ENCODE measurements around the gene ISX.

ISX gene

DNA sequence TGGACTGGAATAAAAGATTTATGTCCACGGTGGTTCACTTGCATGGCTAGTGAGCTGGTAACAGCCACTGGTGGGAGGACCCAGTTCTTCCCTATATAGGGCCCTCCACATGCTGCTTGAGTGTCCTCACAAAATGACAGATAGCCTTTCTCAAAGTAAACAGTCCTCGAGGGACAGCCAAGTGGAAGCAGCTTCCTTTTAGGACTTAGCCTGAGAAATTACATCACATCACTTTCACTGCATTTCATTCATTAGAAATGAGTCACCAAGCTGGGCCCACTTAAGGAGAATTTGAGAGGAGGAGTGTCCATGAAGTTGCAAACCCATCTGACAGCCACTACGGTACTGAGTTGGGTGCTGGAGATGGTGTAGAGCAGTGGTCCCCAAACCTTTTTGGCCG is 7.0 kb downstream of the ISX start:
- no peak overlapping the region for H3K4me3 ChIP-seq (ENCODE audit: control insufficient read depth, low read depth, low read length)
- peak; percentile 2 for DNase-seq (ENCODE audit: low read depth)
- TF ChIP-seq, protein P1, sequence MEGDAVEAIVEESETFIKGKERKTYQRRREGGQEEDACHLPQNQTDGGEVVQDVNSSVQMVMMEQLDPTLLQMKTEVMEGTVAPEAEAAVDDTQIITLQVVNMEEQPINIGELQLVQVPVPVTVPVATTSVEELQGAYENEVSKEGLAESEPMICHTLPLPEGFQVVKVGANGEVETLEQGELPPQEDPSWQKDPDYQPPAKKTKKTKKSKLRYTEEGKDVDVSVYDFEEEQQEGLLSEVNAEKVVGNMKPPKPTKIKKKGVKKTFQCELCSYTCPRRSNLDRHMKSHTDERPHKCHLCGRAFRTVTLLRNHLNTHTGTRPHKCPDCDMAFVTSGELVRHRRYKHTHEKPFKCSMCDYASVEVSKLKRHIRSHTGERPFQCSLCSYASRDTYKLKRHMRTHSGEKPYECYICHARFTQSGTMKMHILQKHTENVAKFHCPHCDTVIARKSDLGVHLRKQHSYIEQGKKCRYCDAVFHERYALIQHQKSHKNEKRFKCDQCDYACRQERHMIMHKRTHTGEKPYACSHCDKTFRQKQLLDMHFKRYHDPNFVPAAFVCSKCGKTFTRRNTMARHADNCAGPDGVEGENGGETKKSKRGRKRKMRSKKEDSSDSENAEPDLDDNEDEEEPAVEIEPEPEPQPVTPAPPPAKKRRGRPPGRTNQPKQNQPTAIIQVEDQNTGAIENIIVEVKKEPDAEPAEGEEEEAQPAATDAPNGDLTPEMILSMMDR (conservative IDR thresholded peaks at IDR 0.05; ENCODE audit: control insufficient read depth, insufficient read depth, low read depth, low read length): no peak

DNA sequence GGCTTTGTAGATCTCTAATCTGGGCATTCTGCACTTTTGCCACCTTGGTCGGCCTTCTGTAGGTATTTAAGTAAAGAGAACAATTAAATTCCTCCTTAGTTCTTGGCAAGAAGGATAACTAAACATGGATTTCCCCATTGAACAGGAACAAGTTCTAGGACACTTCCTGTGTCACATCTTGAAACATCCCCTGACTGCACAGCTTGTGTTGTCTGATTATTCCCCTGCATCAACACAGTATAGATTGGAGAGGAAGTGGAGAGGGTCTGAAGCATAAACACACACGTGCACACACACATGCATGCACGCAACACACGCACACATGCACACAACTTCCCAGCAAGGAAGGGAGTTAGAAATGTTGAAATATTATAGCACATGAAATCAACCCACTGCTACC is 8.6 kb downstream of the ISX start:
- DNase-seq (ENCODE audit: low read depth): no peak
- TF ChIP-seq, protein P1 (conservative IDR thresholded peaks at IDR 0.05; ENCODE audit: control insufficient read depth, insufficient read depth, low read depth, low read length): no peak

DNA sequence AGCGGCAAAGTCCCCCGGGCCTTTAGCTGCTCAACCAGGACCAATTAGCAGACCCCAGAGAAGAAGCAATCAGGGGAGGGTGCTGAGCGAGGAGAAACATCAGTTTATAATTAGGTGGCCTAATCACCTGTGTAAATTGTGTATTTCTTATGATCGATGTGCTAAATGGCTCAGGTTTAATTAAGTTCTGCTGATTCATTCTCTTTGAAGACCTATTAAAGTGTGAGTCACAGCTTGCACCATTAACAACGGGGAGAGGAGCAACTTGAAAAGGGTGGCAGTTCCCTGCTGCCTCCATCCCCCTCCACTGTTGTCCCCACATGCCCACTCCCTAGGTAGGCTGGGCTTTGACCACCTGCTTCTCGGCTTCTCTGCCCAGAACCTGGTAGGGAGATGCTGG is 10.7 kb downstream of the ISX start:
- no peak for DNase-seq (ENCODE audit: low read depth)
- no peak overlapping the region for H3K4me3 ChIP-seq (ENCODE audit: control insufficient read depth, low read depth, low read length)
- TF ChIP-seq, protein P1 (conservative IDR thresholded peaks at IDR 0.05; ENCODE audit: control insufficient read depth, insufficient read depth, low read depth, low read length): no peak

More for the DNA sequence above, 8.6 kb downstream of the ISX start:
- no peak overlapping the region for H3K4me3 ChIP-seq (ENCODE audit: control insufficient read depth, low read depth, low read length)

DNA sequence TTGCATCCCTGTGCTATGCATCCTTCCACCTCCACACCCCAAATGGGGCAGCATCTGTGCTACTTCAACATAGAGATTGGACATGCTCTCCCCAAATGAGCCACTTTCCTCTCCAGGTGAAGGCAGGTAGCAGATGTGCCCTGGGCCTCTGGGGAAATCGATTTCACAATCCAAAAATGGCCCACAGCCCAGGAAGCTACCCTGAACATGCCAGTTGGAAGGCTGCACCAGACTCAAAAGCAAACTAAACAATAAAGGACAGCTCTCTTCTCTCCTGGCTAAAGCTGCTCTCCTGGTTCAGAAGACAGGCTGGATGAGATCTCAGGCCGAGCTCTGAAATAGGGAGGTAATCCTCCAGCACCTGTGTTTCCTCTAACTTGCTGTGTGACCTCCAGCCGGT is 19.7 kb downstream of the ISX start:
- no peak overlapping the region for H3K4me3 ChIP-seq (ENCODE audit: control insufficient read depth, low read depth, low read length)
- DNase-seq (ENCODE audit: low read depth): no peak
- TF ChIP-seq, protein P1 (conservative IDR thresholded peaks at IDR 0.05; ENCODE audit: control insufficient read depth, insufficient read depth, low read depth, low read length): no peak

DNA sequence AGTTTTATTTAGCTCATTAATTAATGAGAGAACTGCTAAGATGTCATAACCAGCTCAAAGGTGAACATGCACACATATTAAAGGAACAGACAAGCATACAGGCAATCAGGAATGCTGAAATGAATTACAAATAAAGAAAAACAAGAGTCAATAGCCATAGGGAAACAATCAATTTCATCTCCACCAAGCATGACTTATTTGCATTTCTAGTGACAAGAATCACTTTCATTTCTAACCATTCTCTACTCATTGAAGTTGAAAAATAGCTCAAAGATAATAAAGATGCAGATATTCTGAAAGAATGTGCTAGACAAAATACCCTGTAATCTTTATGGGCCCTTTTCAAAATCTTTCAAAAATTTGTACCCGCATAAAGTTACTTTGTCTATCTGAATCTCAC is 23.2 kb downstream of the ISX start:
- TF ChIP-seq, protein P1 (conservative IDR thresholded peaks at IDR 0.05; ENCODE audit: control insufficient read depth, insufficient read depth, low read depth, low read length): no peak
- H3K4me3 ChIP-seq (ENCODE audit: control insufficient read depth, low read depth, low read length): no peak overlapping the region
- no peak for DNase-seq (ENCODE audit: low read depth)

DNA sequence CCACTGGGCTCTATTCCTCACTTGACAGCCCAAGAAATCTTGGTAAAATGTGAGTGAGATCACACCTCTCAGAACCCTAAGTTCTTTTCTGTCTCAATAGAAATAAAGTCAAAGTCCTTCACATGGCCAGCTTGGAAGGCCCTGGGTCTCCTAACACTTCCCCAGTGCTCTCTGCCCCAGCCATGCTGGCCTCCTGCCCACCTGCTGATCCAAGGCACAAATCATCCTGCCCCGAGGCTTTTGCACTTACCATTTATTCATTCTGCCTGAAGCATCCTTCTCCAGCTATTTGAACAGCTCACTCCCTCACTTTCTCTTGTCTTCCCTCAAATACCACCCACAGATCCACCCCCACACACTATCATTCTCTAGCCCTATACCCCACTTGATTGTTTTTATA is 26.4 kb downstream of the ISX start:
- no peak overlapping the region for H3K4me3 ChIP-seq (ENCODE audit: control insufficient read depth, low read depth, low read length)
- TF ChIP-seq, protein P1 (conservative IDR thresholded peaks at IDR 0.05; ENCODE audit: control insufficient read depth, insufficient read depth, low read depth, low read length): no peak
- no peak for DNase-seq (ENCODE audit: low read depth)

DNA sequence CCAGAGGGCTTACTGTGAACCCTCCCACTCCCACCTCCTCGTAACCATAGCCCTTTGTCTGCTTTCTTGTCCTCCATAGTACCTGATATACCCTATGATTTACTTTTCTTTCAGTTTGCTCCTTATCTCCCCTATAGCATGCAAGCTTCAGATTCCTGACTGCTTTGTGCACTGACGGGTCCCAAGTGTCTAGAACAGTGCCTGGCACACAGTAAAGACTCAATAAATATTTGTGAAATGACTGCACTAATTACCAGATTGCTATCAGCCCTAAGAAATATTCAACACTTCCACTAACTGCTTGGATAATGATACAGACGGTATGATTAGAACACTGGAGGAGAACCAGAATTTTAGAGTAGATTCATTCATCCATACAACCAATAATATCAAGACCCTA is 33.0 kb downstream of the ISX start:
- no peak for DNase-seq (ENCODE audit: low read depth)
- no peak overlapping the region for H3K4me3 ChIP-seq (ENCODE audit: control insufficient read depth, low read depth, low read length)
- TF ChIP-seq, protein P1 (conservative IDR thresholded peaks at IDR 0.05; ENCODE audit: control insufficient read depth, insufficient read depth, low read depth, low read length): no peak
